CD14-positive monocyte (primary cell): Measurements from ENCODE around the gene LRRC30. TPM values are rescaled to one million over a fixed set of nuclear protein-coding genes. Genes with fewer than 3 reads are reported as not detected.

Source experiments
- DNase-seq, 3 donors: peaks; one replicate each; pipeline ENCODE4 v3.0.0-alpha.2; 2011 to 2022
- H2AFZ ChIP-seq: 2 replicates; pipeline ENCODE4 v1.6.0; 2012; ENCODE audit warnings: mild to moderate bottlenecking, low read depth, low read length, inconsistent platforms; ENCODE audit not compliant: insufficient read depth, poor library complexity, severe bottlenecking
- H3K27ac ChIP-seq, 2 donors: 1 replicate in 1 of 2; 2 replicates in 1 of 2; pipeline ENCODE4 v1.5.1; 2012 to 2013; ENCODE audit warnings: low read length in 2 of 2, control low read depth in 1 of 2, inconsistent platforms in 1 of 2, low read depth in 1 of 2, mild to moderate bottlenecking in 1 of 2
- H3K27me3 ChIP-seq, 2 donors: one replicate each; pipeline versions ENCODE4 v1.6.0 to v1.6.1; 2011 to 2013; ENCODE audit warnings: low read length in 2 of 2; ENCODE audit not compliant: control insufficient read depth in 2 of 2, insufficient read depth in 2 of 2
- H3K36me3 ChIP-seq, 2 donors: replicated peaks in 1 of 2; 1 replicate in 1 of 2; 2 replicates in 1 of 2; pipeline versions ENCODE4 v1.5.1 to v1.6.1; 2012 to 2013; ENCODE audit warnings: low read length in 2 of 2, control low read depth in 1 of 2, inconsistent platforms in 1 of 2, mild to moderate bottlenecking in 1 of 2; ENCODE audit not compliant: insufficient read depth in 2 of 2, control insufficient read depth in 1 of 2
- H3K4me1 ChIP-seq, 2 donors: 1 replicate in 1 of 2; 2 replicates in 1 of 2; pipeline versions ENCODE4 v1.5.1 to v1.6.1; 2012 to 2013; ENCODE audit warnings: low read length in 2 of 2, control low read depth in 1 of 2, inconsistent platforms in 1 of 2, mild to moderate bottlenecking in 1 of 2, moderate library complexity in 1 of 2; ENCODE audit not compliant: insufficient read depth in 2 of 2, control insufficient read depth in 1 of 2
- H3K4me2 ChIP-seq: replicated peaks from 2 replicates; pipeline ENCODE3; 2012; ENCODE audit warnings: low read length, moderate library complexity, mild to moderate bottlenecking; ENCODE audit not compliant: poor library complexity, severe bottlenecking; ENCODE audit errors: extremely low read depth
- H3K4me3 ChIP-seq, 3 experiments: fragments of 200-600 bp in 1 of 3; sonication (generic) in 1 of 3; replicated peaks in 1 of 3; 1 replicate in 2 of 3; 2 replicates in 1 of 3; pipeline ENCODE4 v1.5.1; 2011 to 2013; ENCODE audit warnings: low read length in 3 of 3, mild to moderate bottlenecking in 3 of 3, control low read depth in 2 of 3, low read depth in 2 of 3, inconsistent platforms in 1 of 3, moderate library complexity in 1 of 3
- H3K79me2 ChIP-seq: 2 replicates; pipeline ENCODE4 v1.6.0; 2012; ENCODE audit warnings: mild to moderate bottlenecking, control low read depth, inconsistent platforms, low read length, moderate library complexity; ENCODE audit not compliant: insufficient read depth
- H3K9ac ChIP-seq: 2 replicates; pipeline ENCODE4 v1.6.0; 2017; ENCODE audit warnings: low read length, mild to moderate bottlenecking; ENCODE audit not compliant: insufficient read depth, poor library complexity, severe bottlenecking
- H3K9me3 ChIP-seq, 2 donors: replicated peaks in 1 of 2; 1 replicate in 1 of 2; 2 replicates in 1 of 2; pipeline versions ENCODE4 v1.5.1 to v1.6.1; 2012 to 2013; ENCODE audit warnings: low read length in 2 of 2, control low read depth in 1 of 2; ENCODE audit not compliant: control insufficient read depth in 1 of 2, insufficient read depth in 1 of 2
- H4K20me1 ChIP-seq: 2 replicates; pipeline ENCODE4 v1.6.0; 2012; ENCODE audit warnings: mild to moderate bottlenecking, low read length, control low read depth, moderate library complexity; ENCODE audit not compliant: insufficient read depth
- H3K27ac Mint-ChIP-seq, 7 donors: one replicate each; pipeline ENCODE4 v1.8.0; 2020; ENCODE audit warnings: mild to moderate bottlenecking in 7 of 7, mixed read lengths in 7 of 7, moderate library complexity in 6 of 7, inconsistent platforms in 2 of 7
- H3K27me3 Mint-ChIP-seq, 3 donors: one replicate each; pipeline ENCODE4 v1.8.0; 2021 to 2022; ENCODE audit warnings: low read depth in 3 of 3, mild to moderate bottlenecking in 3 of 3, mixed read lengths in 3 of 3, moderate library complexity in 3 of 3, inconsistent platforms in 1 of 3
- H3K36me3 Mint-ChIP-seq, 2 donors: one replicate each; pipeline ENCODE4 v1.8.0; 2020; ENCODE audit warnings: mixed read lengths in 2 of 2, inconsistent platforms in 1 of 2, mild to moderate bottlenecking in 1 of 2
- H3K4me1 Mint-ChIP-seq: one replicate; pipeline ENCODE4 v1.8.0; 2020; ENCODE audit warnings: mild to moderate bottlenecking, mixed read lengths
- H3K4me3 Mint-ChIP-seq, 2 donors: one replicate each; pipeline ENCODE4 v1.8.0; 2020; ENCODE audit warnings: mild to moderate bottlenecking in 2 of 2, mixed read lengths in 2 of 2, moderate library complexity in 1 of 2
- H3K9me3 Mint-ChIP-seq, 7 donors: one replicate each; pipeline ENCODE4 v1.8.0; 2020 to 2022; ENCODE audit warnings: mixed read lengths in 7 of 7, mild to moderate bottlenecking in 6 of 7, moderate library complexity in 6 of 7, inconsistent platforms in 2 of 7
- CTCF ChIP-seq: fragments of 200-600 bp; IDR thresholded peaks from one replicate; pipeline ENCODE4 v1.8.0; 2022; ENCODE audit warnings: antibody characterized with exemption, mild to moderate bottlenecking
- WGBS: methylation state at CpG from one replicate; pipeline ENCODE4 v1.1.5; 2013; ENCODE audit warnings: missing lambda C conversion rate; ENCODE audit not compliant: insufficient coverage; 5-methylcytosine and 5-hydroxymethylcytosine counted together
- intact Hi-C, 2 donors: fragments of 100-400 bp; cut with micrococcal nuclease; formaldehyde crosslinking; loops; one replicate each; pipeline versions ENCODE4 v1.15.0 to v1.15.1; 2023
- polyA plus RNA-seq, 3 donors: library from polyadenylated mRNA; depleted of rRNA in 1 of 3; unstranded in 2 of 3; stranded (reverse) in 1 of 3; fragments of 300-500 nt in 2 of 3; fragments of >200 nt in 1 of 3; fragmentation: Illumina TruSeq in 2 of 3; gene quantifications; 1 replicate in 2 of 3; 2 replicates in 1 of 3; pipeline ENCODE4 v1.2.3, GENCODE V29; 2012 to 2021

LRRC30 gene
- polyA plus RNA-seq, 3 donors: not detected

- intact Hi-C loops: no loop called here
- Histone ChIP-seq H3K4me3 (no peak overlapping the region), H3K27ac (no peak overlapping the region), H3K9ac (no peak overlapping the region), H3K9me3 (no peaks in the 10 kb centered on the region), H3K27me3 (no peaks in the 10 kb centered on the region), H2AFZ (no peak overlapping the region), H4K20me1 (no peaks in the 10 kb centered on the region), H3K4me2 (no peak overlapping the region), H3K4me1 (no peaks in the 10 kb centered on the region), H3K79me2 (no peaks in the 10 kb centered on the region), H3K36me3 (no peaks in the 10 kb centered on the region)
- Mint-ChIP-seq H3K27me3 (peaks cover 2 to 10% (median 3%) of the 10 kb centered on the region in 3 donors), H3K9me3 (peaks cover 0 to 1% (median 0%) of the 10 kb centered on the region in 7 donors), H3K4me1 (no peaks in the 10 kb centered on the region), H3K36me3 (no peaks in the 10 kb centered on the region), H3K4me3 (no peak overlapping the region), H3K27ac (peak overlapping the region in 2 of 7 donors; percentile 27 to 33)
- WGBS: 87% methylated on average over 5 of the region's 8 CpGs
- TF ChIP-seq CTCF: no peak
- no peak for DNase-seq
Measured at GRCh38 chr18:7233134-7233810, 2.4 kb downstream of the LRRC30 start.

GRCh38 chr18:7234091-7234490 is 3.2 kb downstream of the LRRC30 start:
- no peaks in the 10 kb centered on the region for H3K79me2 ChIP-seq
- Mint-ChIP-seq H3K9me3 (peaks cover 0 to 1% (median 0%) of the 10 kb centered on the region in 7 donors), H3K4me1 (no peaks in the 10 kb centered on the region), H3K4me3 (no peak overlapping the region), H3K36me3 (no peaks in the 10 kb centered on the region), H3K27ac (peak overlapping the region in 2 of 7 donors; percentile 2 to 21), H3K27me3 (peaks cover 2 to 10% (median 3%) of the 10 kb centered on the region in 3 donors)
- H3K27me3 ChIP-seq: no peaks in the 10 kb centered on the region
- no peak for DNase-seq
- no peaks in the 10 kb centered on the region for H3K9me3 ChIP-seq
- H2AFZ ChIP-seq: no peak overlapping the region
- no peak overlapping the region for H3K9ac ChIP-seq
- no peak overlapping the region for H3K4me3 ChIP-seq
- no peaks in the 10 kb centered on the region for H4K20me1 ChIP-seq
- H3K4me1 ChIP-seq: no peaks in the 10 kb centered on the region
- no peak overlapping the region for H3K27ac ChIP-seq
- 93% methylated on average over 3 of the region's 6 CpGs for WGBS
- no peaks in the 10 kb centered on the region for H3K36me3 ChIP-seq
- H3K4me2 ChIP-seq: no peak overlapping the region
- no peak for TF ChIP-seq CTCF
- intact Hi-C loops: no loop called here
